Stimulated activated CD8-positive, alpha-beta memory T cell treated with anti-CD3 and anti-CD28 coated beads, Interleukin-12 subunit alpha, Interleukin-12 subunit beta, amount 100 ng/mL, for 24 hours (primary cell): ENCODE data around the gene TEX2.
A peak's percentile ranks its signal among the peaks of the same experiment; 100 is the strongest.
"Not testable (repeated sequence)": the region's sequence is repeated elsewhere in the genome, so short reads cannot be mapped to it uniquely, and the experiment has no call there.

Experiments used
- DNase-seq: peaks from one replicate; pipeline ENCODE4 v3.0.0-alpha.2; 2020; ENCODE audit errors: extremely low read depth

TEX2 gene

DNA sequence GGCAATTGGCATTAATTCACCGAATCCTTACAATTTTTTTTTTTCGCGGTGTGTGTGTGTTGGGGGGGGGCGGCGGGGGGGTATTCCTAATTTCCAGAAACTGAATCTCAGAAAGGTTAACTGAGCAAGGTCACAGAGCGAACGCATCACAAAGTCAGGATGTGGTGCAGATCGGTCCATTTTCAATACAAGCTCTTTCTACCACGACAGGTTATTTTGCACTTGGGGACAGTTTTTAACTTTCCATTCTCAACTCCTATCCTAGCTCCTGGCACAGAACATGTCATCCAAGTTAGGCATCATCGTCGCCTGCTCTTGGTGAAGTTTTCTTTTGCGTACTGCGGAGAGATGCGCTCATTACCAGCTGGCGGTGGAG lies 117.7 kb downstream of the TEX2 start:
- no peak for DNase-seq

DNA sequence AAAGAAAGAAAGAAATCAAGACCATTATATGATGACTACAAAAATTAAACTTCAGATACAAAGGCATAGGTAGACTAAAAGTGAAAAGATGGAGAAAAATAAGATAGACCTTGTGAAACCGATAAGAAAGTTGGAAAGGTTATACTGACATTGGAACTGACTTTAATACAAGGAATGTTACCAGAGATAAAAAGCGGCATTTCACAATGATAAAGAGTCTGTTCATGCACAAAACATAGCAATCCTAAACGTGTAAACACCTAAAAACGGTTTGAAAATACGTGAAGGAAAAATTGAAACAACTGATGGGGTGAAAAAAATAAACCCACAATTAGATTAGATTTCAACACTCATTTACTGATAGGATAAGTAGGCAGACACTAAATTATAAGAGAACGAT lies 123.5 kb downstream of the TEX2 start:
- DNase-seq: no peak

DNA sequence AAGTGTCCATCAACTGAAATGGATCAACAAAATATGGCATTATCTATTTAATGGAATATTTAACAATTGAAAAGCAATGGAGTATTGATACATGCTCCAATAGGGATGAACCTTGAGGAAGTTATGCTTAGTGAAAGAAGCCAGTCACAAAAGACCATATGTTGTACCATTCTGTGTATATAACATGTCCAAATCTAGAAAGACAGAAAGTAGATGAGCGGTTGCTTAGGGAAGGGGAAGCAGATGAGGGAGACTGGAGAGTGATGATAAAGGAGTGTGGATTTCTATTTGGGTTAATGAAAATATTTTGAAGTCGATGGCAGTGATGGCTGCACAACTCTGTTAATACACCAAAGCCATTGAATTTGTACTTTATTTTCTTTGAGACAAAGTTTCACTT lies 124.6 kb downstream of the TEX2 start:
- no peak for DNase-seq

DNA sequence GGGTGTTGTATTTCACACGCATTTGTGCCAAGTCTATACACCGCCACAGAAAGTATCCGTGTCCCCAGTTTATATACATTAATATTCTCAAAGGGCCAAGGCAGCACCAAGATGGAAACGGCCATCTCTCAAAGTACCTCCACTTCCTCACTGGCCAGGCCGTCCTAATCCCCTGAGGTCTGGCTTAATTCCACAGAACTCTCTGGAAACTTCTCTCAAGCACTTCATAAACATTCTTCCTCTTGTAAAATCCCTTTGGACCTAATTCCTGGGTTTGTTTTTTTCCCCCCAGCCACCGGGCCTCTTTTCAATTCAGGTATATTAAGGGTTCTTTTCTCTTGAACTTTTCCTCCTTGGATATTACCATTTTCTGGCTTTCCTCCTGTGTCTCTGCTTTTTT lies 128.1 kb downstream of the TEX2 start:
- DNase-seq: no peak

DNA sequence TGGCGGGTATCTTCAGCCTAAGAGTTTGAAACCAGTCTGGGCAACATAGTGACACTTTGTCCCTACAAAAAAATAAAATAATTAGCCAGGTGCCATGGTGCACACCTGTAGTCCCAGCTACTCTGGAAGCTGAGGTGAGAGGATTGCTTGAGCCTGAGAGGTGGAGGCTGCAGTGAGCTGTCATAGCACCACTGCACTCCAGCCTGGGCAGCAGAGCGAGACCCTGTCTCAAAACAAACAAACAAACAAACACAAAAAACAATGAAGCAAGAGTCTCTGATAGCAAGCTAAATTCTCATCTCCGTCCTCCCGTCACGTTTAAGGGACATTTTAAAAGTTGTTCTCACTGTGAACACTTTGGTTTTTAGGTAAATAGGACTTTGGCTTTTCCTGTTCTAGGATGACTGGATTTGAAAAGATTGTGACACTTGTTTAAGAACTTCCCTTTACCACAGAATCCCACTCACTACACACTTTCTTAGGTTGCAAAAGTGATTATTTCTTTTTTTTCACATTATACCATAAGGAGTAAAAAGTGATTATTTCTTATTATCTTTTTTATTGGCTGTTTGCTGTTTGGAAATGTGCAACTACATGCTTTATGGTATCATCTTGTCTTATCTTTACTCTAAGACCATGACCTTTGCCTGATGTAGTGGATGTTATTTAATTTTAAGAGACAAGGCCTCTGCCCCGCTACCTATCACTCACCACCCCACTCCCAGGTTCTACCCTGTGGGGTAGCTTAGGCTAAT lies 128.7 kb downstream of the TEX2 start:
- no peak for DNase-seq

DNA sequence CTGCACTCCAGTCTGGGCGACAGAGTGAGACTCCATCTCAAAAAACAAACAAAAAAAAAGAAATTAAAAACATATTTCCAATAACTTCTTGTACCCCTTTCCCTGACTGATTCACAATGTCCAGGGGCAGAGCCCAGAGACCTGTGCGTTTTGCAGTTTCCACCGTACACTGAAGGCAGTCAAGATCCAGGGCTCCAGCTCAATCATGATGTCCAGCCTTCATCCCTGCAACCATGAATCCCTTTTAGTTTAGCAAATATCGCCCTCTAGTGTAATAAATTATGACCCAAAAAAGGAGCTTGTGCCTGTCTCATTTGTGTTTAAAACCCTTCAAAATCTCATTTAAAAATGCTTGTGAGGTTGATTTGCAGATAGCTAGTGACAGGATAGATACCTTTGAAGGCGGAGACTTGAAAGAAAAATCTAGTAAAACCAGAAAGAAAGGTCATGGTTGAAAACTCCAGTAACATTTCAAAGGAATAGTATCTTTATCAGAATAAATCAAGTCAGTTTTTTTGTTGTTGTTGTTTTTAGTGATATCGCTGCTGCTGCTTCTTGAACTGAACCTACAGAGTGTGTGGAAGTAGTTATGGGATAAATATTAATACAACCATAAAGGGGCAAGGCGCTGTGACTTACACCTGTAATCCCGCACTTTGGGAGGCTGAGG lies 129.4 kb downstream of the TEX2 start:
- DNase-seq: no peak

DNA sequence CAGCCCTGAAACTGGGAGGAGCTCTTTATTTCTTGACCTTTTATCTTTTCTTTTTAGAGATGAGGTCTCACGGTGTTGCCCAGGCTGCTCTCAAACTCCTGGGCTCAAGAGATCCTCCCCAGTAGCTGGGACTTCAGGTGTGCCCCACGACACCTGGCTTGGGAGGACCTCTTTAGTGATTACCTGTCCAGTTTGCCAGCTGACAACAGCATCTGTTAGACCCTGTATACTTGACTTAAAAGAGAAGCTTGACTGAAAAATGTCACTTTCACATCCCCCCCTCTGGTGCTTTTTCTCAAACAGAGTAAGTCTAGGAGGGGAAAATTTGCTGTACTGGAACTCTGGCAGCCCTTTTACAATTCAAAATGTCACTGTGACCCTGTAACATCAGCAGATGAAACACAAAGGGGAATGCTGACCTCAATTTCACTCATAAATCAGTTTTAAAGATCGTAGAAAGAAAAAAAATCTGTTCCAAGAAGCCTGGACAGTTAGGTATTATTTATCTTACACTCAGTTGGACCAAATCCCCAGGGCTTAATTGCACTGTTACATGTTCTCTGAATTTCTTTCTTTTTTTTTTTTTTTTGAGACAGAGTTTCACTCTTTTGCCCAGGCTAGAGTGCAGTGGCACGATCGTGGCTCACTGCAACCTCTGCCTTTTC lies 131.3 kb downstream of the TEX2 start:
- DNase-seq: no peak

DNA sequence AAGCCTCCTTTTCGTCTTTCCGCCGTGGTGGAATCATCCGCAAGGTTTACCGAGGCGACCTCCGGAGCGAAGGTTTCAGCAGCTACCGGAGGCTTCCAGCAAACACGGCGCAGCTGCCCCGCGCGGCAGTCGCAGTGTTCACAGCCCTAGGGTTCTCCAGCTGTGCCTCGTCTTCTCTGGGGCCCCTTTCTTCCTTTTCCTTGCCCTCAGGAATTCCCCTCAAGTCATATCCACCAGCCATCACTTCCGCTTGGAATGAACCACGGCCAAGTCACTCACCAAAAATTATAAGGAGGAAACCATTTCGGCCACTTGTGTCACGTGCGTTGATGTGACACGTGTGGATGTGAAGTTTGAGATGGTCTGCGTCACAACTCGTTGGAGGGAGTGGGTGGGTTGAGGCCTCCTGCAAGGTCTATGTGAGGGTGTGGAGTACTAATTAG lies 132.5 kb downstream of the TEX2 start:
- DNase-seq: no peak

DNA sequence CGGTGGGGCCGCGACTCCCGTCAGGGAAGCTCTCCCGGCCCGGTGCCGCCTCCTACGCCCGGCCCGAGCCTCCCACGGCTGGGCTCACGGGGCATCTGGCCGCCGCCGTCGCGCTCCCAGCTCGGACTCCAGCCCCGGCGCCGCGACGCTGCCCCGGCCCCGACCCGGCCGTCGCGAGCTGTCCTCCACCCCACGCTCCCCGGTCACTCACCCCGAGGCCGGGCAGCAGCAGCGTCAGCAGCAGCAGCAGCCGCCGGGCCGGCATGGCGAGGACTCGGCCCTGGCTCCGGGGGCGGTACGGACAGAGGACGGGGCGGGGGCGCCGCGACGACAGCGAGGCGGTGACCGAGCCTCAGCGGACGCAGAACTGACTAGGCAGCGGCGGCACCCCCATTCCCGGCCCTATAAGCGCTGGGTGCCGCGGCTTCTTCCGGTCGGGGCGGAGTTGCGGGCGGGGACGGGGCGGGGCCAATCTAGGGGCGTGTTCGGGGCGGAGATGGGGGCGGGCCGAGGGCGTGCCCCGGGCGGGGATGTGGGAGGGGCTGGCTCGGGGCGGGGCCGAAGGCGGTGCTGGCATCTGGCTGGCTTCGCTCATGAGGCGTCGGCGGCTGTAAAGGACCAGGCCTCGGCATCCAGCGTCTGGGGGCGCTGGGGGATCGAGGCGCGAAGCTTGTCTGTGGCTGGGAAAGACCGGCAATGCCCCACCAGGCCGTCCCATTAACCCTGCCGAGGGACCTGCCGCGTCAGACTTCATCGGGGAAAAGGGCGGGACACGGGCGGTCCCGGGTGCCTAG lies 133.1 kb downstream of the TEX2 start, which contains the start of gene ERN1:
ERN1 (minus strand) TSS at position 380 of the 794 bp plus-strand sequence; CDS start at position 265, 115 bp downstream.
- peak; percentile 77 for DNase-seq

DNA sequence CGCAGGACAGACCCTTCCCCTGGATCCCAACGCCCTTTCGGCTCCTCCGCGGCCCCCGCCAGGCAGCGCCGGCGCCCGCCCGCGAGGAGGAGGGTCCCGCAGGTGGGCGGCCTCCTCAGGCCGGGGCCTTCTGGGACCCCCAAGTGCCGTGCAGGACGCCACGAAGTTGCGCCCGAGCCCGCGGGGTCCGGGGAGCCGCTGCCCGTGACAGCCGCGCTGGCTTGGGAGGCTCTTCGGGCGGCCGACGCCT lies 133.6 kb downstream of the TEX2 start:
- DNase-seq: no peak

DNA sequence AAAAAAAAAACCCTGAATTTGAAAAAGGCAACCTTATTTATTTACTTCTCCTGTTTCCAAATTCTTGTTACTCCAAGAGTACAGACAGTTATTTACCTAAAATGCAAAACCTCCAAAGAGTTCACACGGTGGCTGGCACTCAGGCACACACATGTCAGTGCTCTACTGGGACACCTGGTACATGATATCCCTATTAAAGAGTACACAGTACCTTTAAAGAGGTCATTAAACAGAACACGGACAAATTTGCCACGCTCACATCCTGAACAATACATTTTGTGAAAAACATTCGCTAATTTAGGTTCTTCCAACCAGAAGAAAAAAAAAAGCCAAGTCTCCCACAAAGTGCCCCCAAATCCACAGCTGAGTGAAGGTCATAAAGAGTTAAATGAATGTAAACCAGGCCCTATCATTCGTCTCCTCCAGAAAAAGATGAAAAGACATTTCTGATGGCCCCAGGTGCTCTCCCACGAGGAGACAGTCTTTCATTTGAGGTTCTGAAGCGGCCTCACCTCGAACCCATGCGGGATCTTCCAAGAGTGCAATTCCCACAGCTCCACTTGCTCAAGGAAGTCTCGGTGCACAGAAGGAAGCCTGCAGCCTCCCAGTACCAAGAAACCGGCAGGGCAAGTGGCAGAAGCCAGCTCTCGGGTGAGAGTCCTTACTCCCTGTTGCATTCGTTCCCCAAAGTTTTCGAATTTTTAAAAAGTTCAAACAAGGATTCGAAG lies 134.1 kb downstream of the TEX2 start:
- no peak for DNase-seq

DNA sequence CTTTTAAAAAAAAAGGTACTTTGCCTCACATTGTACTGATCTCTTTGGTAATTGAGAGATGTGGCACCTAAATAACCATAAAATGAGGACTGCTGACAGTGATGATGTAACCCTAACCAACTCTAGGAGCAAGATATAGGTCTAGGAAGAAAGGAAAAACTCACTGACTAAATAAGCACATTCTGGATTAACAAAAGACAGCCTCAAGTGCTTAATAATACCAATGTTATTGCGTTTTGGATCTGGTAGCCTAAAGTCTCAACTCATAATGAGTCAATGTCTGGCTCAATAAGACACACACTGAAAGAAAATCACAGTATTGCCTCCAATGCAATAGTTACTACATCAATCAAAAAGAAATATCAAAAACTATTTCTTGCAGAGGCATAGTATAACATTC lies 136.1 kb downstream of the TEX2 start:
- DNase-seq: no peak

DNA sequence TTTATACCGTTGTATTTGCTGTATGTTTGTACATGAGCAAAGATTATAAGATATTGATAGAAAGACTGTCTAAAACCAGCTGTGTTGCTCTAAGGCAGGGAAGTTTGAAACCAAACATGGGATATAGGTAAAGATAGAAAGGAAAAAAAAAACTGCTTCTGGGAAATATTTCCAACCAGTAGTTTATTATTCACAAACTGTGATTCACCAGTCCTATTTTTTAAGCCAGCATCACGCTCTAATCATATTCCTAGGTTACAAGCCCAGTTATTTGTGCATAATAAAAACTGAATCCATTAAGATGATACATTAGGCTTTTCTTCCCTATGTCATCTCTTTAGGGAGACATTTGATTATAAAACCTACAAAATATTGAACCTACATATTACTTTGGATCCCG lies 137.1 kb downstream of the TEX2 start:
- no peak for DNase-seq

DNA sequence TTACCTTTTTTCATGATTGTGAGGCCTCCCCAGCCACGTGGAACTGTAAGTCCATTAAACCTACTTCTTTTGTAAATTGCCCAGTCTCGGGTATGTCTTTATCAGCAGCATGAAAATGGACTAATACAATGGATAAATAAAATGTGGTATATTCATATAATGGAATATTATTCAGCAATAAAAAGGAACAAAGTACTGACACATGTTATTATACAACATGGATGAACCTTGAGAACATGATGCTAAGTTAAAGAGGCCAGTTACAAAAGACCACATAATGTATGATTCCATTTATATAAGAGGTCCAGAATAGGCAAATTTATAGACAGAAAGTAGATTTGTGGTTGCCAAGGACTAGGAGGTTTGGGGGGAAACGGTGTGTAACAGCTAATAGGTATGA lies 138.5 kb downstream of the TEX2 start:
- no peak for DNase-seq

DNA sequence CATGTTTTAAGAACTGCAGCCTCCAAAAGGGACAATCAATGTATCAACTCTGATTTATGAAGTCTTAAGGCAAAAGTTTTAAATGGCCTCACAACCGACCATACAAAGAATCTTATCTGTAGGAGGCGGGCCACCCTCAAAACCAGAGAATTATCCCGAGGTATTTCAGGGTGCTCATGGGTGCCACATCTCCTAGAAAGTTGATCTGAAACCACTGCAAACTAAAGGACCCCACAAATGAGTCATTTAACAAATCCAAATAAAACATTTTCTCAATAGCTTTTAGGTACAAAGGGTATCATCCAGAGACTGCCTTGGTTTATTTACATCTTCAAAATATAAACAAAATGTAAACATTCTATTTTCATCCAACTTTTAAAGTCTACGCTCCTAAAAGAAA lies 139.9 kb downstream of the TEX2 start:
- no peak for DNase-seq

DNA sequence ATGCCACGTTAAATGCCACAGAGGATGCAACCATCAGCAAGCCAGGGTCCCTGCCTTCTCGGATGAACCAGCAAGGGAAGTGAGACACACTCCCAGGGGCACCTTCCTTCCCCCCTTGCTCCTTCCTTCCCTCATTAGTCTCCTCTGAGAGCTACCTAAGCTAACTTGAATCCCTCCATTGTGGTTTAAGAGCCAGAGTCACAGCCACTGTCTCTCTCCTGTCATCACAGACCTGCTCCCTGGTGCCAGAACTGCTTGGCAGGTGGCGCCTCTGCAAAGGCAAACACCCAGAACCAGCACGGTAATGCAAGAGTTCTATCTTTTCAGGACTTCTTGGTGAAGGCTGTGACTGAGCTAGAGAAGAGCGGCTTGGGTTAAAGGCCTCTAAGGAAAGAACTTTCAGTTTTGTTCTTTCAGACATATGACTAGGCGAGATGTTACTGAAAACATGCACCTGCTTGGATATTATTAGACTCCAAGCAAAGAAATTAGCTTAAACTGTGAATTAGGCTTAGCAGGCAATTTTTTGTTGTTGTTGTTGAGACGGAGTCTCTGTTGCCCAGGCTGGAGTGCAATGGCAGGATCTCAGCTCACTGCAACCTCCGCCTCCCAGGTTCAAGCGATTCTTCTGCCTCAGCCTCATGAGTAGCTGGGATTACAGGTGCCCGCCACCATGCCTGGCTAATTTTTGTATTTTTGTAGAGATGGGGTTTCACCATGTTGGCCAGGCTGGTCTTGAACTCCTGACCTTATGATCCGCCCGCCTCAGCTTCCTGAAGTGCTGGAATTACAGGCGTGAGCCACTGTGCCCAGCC lies 141.9 kb downstream of the TEX2 start:
- DNase-seq: not testable (repeated sequence)

DNA sequence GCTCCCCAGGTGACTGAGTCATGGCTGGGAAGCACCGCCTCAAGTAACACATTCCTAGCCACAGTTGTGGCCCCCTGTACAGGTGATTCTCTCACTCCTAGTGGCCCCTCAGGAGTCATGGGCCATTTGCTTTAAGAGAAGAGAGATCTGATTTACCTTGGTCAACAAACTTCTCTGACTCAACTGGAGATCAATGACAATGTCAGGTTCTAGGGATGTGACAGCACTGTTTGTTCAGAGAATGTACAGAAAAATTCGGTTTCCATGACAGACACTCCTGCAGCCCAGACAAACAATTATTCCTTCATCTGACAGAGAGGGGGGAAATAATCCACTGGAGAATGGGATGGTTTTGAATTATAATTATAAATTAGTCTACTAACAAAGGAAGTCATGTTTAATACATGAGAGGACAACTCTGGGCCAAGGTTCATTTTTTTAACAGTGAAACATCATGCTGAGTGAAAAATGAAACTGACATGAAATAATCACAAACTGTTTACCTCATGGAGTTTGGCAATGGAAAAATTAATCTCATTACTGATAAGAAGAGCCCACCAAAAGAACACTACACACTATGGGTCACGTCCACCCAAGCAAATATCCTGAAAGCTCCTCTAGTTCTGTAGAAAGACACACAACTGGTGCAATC lies 142.8 kb downstream of the TEX2 start:
- DNase-seq: no peak

DNA sequence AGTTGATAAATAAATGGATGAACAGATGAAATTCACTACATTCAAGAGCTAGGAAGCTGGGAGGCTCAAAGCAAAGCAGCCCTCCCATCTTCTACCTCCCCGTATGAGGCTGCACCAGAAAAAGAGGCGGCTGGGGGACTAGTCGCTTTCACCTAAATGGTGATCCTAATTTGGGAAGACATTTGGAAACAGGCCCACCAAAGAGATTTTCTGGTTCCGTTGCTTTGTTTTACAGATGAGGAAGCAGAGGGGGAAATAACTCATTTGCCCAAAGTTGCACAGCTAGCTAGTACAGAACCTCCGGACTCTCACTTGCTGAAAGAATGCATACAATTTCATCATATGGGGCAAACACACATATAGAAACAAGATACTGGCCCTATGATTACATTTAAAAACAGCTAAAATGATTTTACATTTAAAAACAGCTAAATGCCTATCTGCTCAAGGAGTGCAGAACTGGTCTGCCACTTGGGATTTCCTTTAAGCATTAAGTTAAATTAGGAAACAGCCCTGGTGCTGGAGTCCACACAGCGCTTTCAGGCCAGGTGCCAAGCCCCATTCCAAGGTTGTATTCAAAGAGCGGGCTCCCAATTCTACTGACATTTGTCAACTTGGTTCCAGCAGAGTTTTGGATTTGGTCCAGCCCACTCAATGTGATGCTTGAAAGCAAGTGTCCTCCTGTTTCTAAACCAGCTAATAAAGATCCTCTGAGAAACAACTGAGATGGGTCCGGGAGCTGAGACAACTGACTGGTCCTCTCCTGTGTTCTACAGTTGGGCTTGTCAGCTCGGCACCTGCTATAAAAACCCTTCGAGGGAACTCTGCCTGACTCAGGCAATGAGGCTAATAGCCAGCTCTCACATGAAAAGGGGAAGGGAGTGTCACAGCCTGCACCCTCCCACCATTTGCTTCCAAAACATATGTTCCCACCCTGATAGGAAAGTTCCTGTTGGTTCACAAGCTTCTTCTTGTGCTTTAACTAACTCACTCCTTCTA lies 144.8 kb downstream of the TEX2 start:
- no peak for DNase-seq
